Upper lobe of left lung (tissue), 4 donors: Measurements from ENCODE around the gene WNT6.

Experiments
- EP300 ChIP-seq, 4 donors: sonication (generic); formaldehyde crosslinking; IDR thresholded peaks; one replicate each; pipeline ENCODE4 v1.5.1; 2017; ENCODE audit warnings: antibody characterized with exemption in 4 of 4, control low read depth in 2 of 4
- TF ChIP-seq, protein P1 (sequence below), 6 experiments: fragments of 450-650 bp in 4 of 6; fragments of 200-600 bp in 2 of 6; sonication (generic) in 2 of 6; IDR thresholded peaks; one replicate each; pipeline ENCODE4 v1.5.1; 2016 to 2019; ENCODE audit warnings: antibody characterized with exemption in 6 of 6

DNA sequence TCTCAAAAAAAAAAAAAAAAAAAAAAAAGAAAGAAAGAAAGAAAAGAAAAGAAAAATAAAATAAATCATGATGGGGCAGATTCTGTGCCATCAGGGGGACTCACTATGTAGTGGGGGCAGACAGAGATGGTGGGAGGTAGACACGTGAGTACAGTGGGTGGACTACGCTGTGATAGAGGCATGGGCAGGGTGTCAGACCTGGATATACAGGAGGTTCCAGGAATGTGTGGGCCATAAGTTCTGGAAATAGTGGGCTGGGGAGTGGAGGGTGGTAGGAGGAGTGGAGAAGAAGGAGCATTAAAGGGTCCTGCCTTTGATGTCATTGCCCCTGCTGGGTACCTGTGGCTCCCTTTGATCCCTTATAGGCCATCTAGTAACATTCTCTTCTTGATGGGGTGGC, 8.8 kb upstream of the WNT6 start:
- TF ChIP-seq, protein P1, sequence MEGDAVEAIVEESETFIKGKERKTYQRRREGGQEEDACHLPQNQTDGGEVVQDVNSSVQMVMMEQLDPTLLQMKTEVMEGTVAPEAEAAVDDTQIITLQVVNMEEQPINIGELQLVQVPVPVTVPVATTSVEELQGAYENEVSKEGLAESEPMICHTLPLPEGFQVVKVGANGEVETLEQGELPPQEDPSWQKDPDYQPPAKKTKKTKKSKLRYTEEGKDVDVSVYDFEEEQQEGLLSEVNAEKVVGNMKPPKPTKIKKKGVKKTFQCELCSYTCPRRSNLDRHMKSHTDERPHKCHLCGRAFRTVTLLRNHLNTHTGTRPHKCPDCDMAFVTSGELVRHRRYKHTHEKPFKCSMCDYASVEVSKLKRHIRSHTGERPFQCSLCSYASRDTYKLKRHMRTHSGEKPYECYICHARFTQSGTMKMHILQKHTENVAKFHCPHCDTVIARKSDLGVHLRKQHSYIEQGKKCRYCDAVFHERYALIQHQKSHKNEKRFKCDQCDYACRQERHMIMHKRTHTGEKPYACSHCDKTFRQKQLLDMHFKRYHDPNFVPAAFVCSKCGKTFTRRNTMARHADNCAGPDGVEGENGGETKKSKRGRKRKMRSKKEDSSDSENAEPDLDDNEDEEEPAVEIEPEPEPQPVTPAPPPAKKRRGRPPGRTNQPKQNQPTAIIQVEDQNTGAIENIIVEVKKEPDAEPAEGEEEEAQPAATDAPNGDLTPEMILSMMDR (IDR thresholded peaks at IDR 0.05): no peak
- TF ChIP-seq EP300 (IDR thresholded peaks at IDR 0.05): no peak
